HG03442 (cell line): ENCODE data around the gene PDE6G.
A peak's percentile ranks its signal among the peaks of the same experiment; 100 is the strongest.
"Not testable (repeated sequence)": the region's sequence is repeated elsewhere in the genome, so short reads cannot be mapped to it uniquely, and the experiment has no call there.

Experiments
- ATAC-seq: cut with Tn5 transposase; IDR thresholded peaks from one replicate; pipeline ENCODE4 v1.9.1; 2021; ENCODE audit warnings: mild to moderate bottlenecking, moderate library complexity; ENCODE audit not compliant: unreplicated experiment

Gene PDE6G

DNA sequence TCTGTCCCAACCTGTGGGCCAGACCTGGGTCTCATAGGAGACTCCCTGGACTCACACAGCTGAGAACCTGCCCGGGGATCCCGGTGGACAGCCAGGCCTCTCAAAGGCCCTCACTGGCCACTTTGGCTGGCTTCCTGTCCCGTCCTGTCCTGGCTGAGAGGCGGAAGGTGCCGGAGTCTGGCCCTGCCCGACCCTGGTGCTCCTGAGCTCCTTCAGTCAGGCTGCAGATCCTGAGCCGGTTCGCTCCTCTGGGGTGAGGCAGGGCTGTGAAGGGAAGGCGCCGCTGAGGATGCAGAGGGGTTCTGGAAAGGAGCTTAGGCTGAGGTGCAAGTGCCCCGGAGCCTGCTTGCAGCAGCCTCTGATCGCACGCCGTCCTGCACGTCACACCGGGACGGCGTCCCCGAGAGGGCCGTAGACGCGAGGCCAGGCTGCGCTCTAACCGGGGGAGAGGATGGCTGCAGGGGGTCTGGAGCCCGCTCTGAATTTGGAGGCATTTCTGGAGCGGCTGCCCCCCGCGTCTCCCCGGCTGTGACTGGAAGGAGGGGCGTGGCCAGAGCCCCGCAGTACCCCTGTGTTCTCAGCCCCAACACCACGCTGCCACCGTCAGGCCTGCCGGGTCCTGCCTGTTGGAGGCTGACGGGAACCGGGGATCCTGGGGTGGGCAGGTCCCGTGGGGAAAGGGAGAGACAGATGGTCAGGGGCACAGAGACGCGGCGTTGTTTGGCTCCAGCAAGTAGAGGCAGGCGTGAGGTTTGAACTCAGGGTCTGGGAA lies 31.6 kb upstream of the PDE6G start:
- ATAC-seq = no peak

- no peak for ATAC-seq
These were observed 30.3 kb upstream of the PDE6G start for GRCh38 chr17:81686614-81687013.

GRCh38 chr17:81685108-81685507 lies 28.8 kb upstream of the PDE6G start:
- ATAC-seq = no peak

GRCh38 chr17:81684442-81684911 lies 28.1 kb upstream of the PDE6G start:
- ATAC-seq = no peak

DNA sequence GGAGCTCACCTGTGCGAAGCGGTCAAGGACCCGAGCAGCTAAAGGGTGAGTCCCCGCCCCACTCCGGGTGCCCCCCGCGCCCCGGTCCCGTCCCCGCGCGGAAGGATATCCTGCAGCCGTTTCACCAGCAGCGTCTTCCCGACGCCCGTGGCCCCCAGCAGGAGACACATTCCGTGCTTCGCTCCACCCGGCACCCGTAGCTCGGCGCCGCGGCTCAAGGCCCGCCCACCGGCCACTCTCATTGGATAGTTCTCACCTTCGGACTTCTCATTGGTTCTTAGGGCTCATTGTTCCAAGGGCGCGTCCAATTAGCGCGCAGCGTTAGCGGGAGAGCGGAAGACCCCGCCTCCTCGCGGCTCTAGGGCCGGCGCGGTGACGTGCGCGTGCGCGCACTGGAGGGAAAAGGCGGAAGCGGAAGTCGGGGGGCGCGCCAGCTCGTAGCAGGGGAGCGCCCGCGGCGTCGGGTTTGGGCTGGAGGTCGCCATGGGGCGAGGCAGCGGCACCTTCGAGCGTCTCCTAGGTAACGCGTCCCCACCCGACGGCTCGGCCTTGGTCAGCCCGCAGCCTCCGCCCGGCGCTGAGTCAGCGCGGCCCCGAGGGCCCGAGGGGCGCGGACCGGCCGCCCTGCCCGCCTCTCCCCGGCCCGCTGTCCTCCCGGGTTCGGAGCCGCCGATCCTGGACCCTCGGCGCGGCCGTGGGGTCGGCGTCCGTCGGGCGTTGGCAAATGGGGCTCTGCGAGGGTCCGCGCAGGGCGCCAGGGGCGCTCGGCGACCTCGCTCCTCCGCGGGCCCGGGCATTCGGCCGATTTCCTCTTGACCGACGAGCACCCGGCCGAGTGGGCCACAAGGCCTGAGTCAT lies 27.5 kb upstream of the PDE6G start, which contains the start of the genes ARL16 and HGS:
TSS of gene ARL16 (minus strand) at position 214 of the 858 bp plus-strand sequence. CDS start at position 170, 44 bp downstream.
TSS of gene HGS (plus strand) at position 428 of the 858 bp plus-strand sequence. CDS start at position 484, 56 bp downstream.
- ATAC-seq = peak; percentile 92

- ATAC-seq = peak; percentile 1
These were observed 26.9 kb upstream of the PDE6G start for GRCh38 chr17:81683208-81683583.

- ATAC-seq = no peak
These were observed 26.3 kb upstream of the PDE6G start for GRCh38 chr17:81682565-81683207.

DNA sequence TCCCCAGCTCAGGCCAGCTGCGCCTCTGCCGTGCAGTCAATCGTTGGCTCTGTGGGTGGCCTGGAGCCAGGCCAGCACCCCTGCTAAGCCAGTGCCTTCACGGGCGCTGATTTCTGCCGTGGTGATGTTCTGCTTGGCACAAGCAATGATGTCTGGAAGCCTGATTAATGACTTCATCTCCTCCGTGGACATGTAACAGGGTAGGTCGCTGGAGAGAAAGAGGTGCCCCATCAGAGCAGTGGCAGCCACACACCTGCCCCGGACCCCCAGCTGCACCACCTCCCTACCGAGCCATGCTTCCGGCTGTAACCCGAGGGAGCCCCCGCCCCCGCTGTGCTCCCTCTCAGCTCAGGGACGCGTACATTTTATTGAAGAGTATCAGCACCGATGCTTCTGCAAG lies 25.3 kb upstream of the PDE6G start:
- ATAC-seq = no peak

GRCh38 chr17:81680150-81680549 lies 23.8 kb upstream of the PDE6G start:
- ATAC-seq = no peak

- no peak for ATAC-seq
These were observed 20.6 kb upstream of the PDE6G start for GRCh38 chr17:81676906-81677305.

GRCh38 chr17:81675515-81676221 lies 19.3 kb upstream of the PDE6G start:
- not testable (repeated sequence) for ATAC-seq

- ATAC-seq = no peak
These were observed 17.4 kb upstream of the PDE6G start for GRCh38 chr17:81673561-81674258.

DNA sequence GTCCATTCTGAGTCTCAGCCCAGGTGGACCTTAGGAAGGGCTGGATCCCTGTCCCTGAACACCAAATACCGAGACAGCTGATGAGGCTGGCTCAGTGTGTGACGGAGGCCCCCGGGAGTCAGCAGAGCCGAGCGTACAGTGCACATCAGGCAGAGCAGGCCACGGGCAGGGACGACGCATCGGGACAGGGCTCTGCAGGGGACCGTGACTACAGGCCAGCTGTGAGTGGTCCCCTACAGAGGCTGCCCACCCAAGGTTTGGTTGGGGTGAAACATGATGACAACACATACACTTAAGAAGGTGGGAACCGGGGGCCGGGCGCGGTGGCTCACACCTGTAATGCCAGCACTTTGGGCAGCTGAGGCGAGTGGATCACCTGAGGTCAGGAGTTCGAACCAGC lies 16.6 kb upstream of the PDE6G start:
- no peak for ATAC-seq

GRCh38 chr17:81672504-81672903 lies 16.2 kb upstream of the PDE6G start:
- ATAC-seq = no peak

- no peak for ATAC-seq
These were observed 11.4 kb upstream of the PDE6G start for GRCh38 chr17:81667754-81668153.

DNA sequence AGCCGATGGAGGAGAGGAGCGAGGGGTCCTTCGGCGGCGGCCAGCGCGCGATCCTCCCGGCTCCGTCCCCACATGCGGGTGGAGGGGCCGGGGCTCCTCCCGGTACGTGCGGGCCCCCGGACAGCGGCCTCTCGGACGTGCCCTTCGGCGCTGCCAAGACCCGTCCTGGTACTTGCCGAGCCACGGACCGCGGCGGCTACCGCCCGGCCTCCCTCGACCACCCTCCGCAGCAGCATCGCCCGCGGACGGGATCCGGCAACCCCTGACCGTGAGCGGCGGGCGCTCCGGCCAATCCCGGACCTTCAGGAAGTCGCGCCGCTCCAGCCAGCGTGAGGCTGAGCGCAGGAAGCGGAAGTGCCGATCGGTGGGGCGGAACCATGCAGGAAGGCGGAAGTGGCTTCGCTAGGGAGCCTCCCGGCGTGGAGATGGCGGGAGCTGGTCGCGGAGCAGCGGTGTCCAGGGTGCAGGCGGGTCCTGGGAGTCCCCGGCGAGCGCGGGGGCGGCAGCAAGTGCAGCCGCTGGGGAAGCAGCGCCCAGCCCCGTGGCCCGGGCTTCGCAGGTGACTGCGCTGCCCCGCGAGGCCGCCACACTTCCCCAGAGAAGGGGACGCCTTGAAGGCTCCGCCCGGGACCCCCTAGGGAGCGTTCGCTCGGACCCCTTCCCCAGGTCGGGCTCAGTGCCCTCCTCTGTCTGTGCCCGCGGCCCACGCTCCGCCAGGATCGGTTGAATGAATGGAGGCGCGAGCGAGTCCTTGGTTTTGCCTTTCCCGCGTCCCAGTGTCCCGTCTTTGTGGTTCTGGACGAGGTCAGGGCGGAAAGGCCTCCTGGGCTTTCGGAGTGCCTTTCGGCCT lies 10.2 kb upstream of the PDE6G start, which contains the start of the genes CCDC137 and OXLD1:
TSS of gene CCDC137 (plus strand) at position 396 of the 850 bp plus-strand sequence. CDS start at position 426, 30 bp downstream.
TSS of gene OXLD1 (minus strand) at position 264 of the 850 bp plus-strand sequence. CDS start at position 236, 28 bp downstream.
- ATAC-seq = peak; percentile 86

DNA sequence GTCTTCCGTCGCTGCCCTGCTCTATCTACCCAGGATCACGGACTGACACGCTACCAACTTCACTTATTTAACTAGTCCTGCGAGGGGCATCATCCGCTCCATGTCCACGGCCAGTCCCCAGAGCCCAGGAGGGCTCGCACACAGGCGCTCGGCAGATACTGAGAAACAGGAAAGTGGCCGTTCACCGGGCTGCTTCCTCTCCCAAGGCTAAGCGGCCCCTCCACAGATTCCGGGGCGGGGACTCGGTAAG lies 9.7 kb upstream of the PDE6G start:
- ATAC-seq = peak; percentile 15

GRCh38 chr17:81665205-81666091 lies 9.1 kb upstream of the PDE6G start:
- ATAC-seq = peak; percentile 5
